ENCODE data around the gene OPCML.

The OPCML gene

DNA sequence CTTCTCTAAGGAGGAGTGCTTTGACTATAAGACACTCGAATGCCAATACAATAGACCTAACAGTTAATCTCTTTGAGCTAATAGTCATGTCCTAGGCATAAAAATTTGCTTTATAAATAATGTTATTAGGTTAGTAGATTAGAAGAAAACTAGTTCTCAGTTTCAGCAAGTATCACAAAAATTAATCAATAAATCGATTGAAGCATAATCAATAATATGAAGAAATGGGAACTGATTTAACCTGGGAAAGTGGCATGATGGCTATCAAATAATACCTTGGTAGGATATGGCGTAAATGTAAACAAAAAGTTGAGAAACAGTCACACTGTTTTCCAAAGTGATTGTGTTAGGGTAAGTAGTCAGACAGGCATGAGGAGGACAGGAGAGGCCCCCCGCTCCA is 676.3 kb downstream of the OPCML start:
- Histone ChIP-seq H3K23ac (ENCODE audit: low read depth, low read length, poor library complexity) (no peak overlapping the region), H3K79me1 (ENCODE audit: low read depth, low read length) (no peaks in the 10 kb centered on the region), H3K9ac (ENCODE audit: low read depth, low read length, poor library complexity) (no peak overlapping the region), H3K18ac (ENCODE audit: low read length) (no peak overlapping the region), H3K36me3 (replicated peaks in 1 of 2; ENCODE audit: control insufficient read depth in 2 of 2, insufficient read depth in 2 of 2, low read length in 2 of 2) (no peaks in the 10 kb centered on the region), H2BK120ac (ENCODE audit: low read depth, low read length) (no peak overlapping the region), H3K4me3 (ENCODE audit: low read length in 2 of 2) (no peak overlapping the region), H2BK15ac (ENCODE audit: low read length) (no peak overlapping the region), H3K14ac (ENCODE audit: low read length) (no peak overlapping the region), H2AK5ac (ENCODE audit: low read depth, low read length) (no peak overlapping the region), H2BK12ac (ENCODE audit: low read length) (no peak overlapping the region), H3K4ac (ENCODE audit: low read length) (no peak overlapping the region), H4K8ac (ENCODE audit: low read depth, low read length) (no peak overlapping the region), H3K27ac (replicated peaks; ENCODE audit: low read length) (no peak overlapping the region), H2AFZ (ENCODE audit: low read length) (no peak overlapping the region), H4K91ac (ENCODE audit: low read depth, low read length, poor library complexity) (no peak overlapping the region), H3K4me2 (ENCODE audit: insufficient read depth, low read length, poor library complexity, severe bottlenecking) (no peak overlapping the region), H3K4me1 (ENCODE audit: control insufficient read depth in 2 of 2, insufficient read depth in 1 of 2, low read depth in 1 of 2, low read length in 2 of 2) (peaks cover 3% of the 10 kb centered on the region in 2 donors), H3K27me3 (ENCODE audit: control insufficient read depth in 3 of 3, insufficient read depth in 3 of 3, low read depth in 1 of 3, low read length in 3 of 3) (no peaks in the 10 kb centered on the region), H3K9me3 (replicated peaks in 1 of 2; ENCODE audit: control insufficient read depth in 2 of 2, insufficient read depth in 1 of 2, low read depth in 1 of 2, low read length in 2 of 2) (peaks cover 2 to 9% of the 10 kb centered on the region in 2 donors), H2BK5ac (ENCODE audit: low read length) (no peak overlapping the region)
- WGBS, 2 donors (ENCODE audit: extremely low coverage in 2 of 2, insufficient read length in 2 of 2, insufficient replicate concordance in 1 of 2), result no CpG with 5 or more reads among the region's 4 CpGs
- DNase-seq (ENCODE audit: low spot score), result no peak

DNA sequence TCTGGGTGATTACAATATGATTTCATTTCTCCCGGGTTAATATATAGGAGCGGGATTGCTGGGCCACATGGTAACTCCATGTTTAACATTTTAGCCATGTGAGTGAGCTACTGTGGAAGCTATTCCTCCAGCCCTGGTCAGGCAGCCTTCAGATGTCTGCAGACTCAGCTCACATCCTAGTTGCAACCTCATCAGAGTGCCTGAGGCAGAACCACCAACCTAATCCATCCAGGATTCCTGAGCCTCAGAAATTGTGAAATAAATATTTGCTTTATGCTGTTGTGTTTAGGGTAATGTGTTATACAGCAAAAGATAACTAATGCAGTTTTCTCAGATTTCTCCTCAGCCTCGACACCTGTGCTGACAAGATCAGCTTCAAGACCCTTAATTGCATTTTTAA is 676.8 kb downstream of the OPCML start:
- H3K9ac ChIP-seq (ENCODE audit: low read depth, low read length, poor library complexity), result no peak overlapping the region
- H2AFZ ChIP-seq (ENCODE audit: low read length), result no peak overlapping the region
- no peak overlapping the region for H3K4me2 ChIP-seq (ENCODE audit: insufficient read depth, low read length, poor library complexity, severe bottlenecking)
- no peaks in the 10 kb centered on the region for H3K27me3 ChIP-seq (ENCODE audit: control insufficient read depth in 3 of 3, insufficient read depth in 3 of 3, low read depth in 1 of 3, low read length in 3 of 3)
- no CpG with 5 or more reads among the region's 3 CpGs for WGBS, 2 donors (ENCODE audit: extremely low coverage in 2 of 2, insufficient read length in 2 of 2, insufficient replicate concordance in 1 of 2)
- no peak overlapping the region for H3K23ac ChIP-seq (ENCODE audit: low read depth, low read length, poor library complexity)
- no peak overlapping the region for H4K91ac ChIP-seq (ENCODE audit: low read depth, low read length, poor library complexity)
- H3K79me1 ChIP-seq (ENCODE audit: low read depth, low read length), result no peaks in the 10 kb centered on the region
- no peak overlapping the region for H2BK12ac ChIP-seq (ENCODE audit: low read length)
- H3K9me3 ChIP-seq (replicated peaks in 1 of 2; ENCODE audit: control insufficient read depth in 2 of 2, insufficient read depth in 1 of 2, low read depth in 1 of 2, low read length in 2 of 2), result peaks cover 2 to 9% of the 10 kb centered on the region in 2 donors
- no peak overlapping the region for H3K4me3 ChIP-seq (ENCODE audit: low read length in 2 of 2)
- no peak overlapping the region for H3K14ac ChIP-seq (ENCODE audit: low read length)
- H3K18ac ChIP-seq (ENCODE audit: low read length), result no peak overlapping the region
- H2BK120ac ChIP-seq (ENCODE audit: low read depth, low read length), result no peak overlapping the region
- no peak overlapping the region for H2AK5ac ChIP-seq (ENCODE audit: low read depth, low read length)
- H3K36me3 ChIP-seq (replicated peaks in 1 of 2; ENCODE audit: control insufficient read depth in 2 of 2, insufficient read depth in 2 of 2, low read length in 2 of 2), result no peaks in the 10 kb centered on the region
- H3K4me1 ChIP-seq (ENCODE audit: control insufficient read depth in 2 of 2, insufficient read depth in 1 of 2, low read depth in 1 of 2, low read length in 2 of 2), result peaks cover 3% of the 10 kb centered on the region in 2 donors
- no peak overlapping the region for H2BK15ac ChIP-seq (ENCODE audit: low read length)
- no peak for DNase-seq (ENCODE audit: low spot score)
- H4K8ac ChIP-seq (ENCODE audit: low read depth, low read length), result no peak overlapping the region
- H3K4ac ChIP-seq (ENCODE audit: low read length), result no peak overlapping the region
- no peak overlapping the region for H3K27ac ChIP-seq (replicated peaks; ENCODE audit: low read length)
- H2BK5ac ChIP-seq (ENCODE audit: low read length), result no peak overlapping the region

DNA sequence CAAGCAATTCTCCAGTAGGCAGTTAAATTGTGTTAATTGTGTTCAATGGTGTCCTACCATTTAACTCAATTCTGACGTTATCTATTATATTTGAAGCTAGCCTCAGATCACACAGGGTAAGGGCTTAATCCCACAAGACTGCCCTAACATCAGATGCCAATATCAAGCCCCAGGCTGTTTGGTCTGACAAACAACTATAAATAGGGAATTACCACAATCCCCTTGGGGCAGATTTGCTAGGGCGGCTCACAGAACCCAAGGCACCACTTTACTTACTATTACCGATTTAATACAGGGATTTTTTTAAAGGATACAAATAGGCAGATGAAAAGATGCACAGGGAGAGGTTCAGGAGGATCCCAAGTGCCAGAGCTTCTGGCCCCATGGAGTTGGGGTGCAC is 678.4 kb downstream of the OPCML start:
- H3K9ac ChIP-seq (ENCODE audit: low read depth, low read length, poor library complexity), result no peak overlapping the region
- H4K8ac ChIP-seq (ENCODE audit: low read depth, low read length), result no peak overlapping the region
- no peak overlapping the region for H3K14ac ChIP-seq (ENCODE audit: low read length)
- H3K27ac ChIP-seq (replicated peaks; ENCODE audit: low read length), result no peak overlapping the region
- no peak overlapping the region for H4K91ac ChIP-seq (ENCODE audit: low read depth, low read length, poor library complexity)
- H3K23ac ChIP-seq (ENCODE audit: low read depth, low read length, poor library complexity), result no peak overlapping the region
- DNase-seq (ENCODE audit: low spot score), result no peak
- peaks cover 2 to 9% of the 10 kb centered on the region in 2 donors for H3K9me3 ChIP-seq (replicated peaks in 1 of 2; ENCODE audit: control insufficient read depth in 2 of 2, insufficient read depth in 1 of 2, low read depth in 1 of 2, low read length in 2 of 2)
- no peaks in the 10 kb centered on the region for H3K36me3 ChIP-seq (replicated peaks in 1 of 2; ENCODE audit: control insufficient read depth in 2 of 2, insufficient read depth in 2 of 2, low read length in 2 of 2)
- no peak overlapping the region for H3K4me3 ChIP-seq (ENCODE audit: low read length in 2 of 2)
- no CpG with 5 or more reads among the region's 3 CpGs for WGBS, 2 donors (ENCODE audit: extremely low coverage in 2 of 2, insufficient read length in 2 of 2, insufficient replicate concordance in 1 of 2)
- no peak overlapping the region for H3K4ac ChIP-seq (ENCODE audit: low read length)
- H3K79me1 ChIP-seq (ENCODE audit: low read depth, low read length), result no peaks in the 10 kb centered on the region
- H2BK120ac ChIP-seq (ENCODE audit: low read depth, low read length), result no peak overlapping the region
- H3K4me2 ChIP-seq (ENCODE audit: insufficient read depth, low read length, poor library complexity, severe bottlenecking), result no peak overlapping the region
- no peak overlapping the region for H2BK5ac ChIP-seq (ENCODE audit: low read length)
- no peak overlapping the region for H2BK15ac ChIP-seq (ENCODE audit: low read length)
- H3K27me3 ChIP-seq (ENCODE audit: control insufficient read depth in 3 of 3, insufficient read depth in 3 of 3, low read depth in 1 of 3, low read length in 3 of 3), result no peaks in the 10 kb centered on the region
- no peak overlapping the region for H2BK12ac ChIP-seq (ENCODE audit: low read length)
- no peak overlapping the region for H2AFZ ChIP-seq (ENCODE audit: low read length)
- peaks cover 3% of the 10 kb centered on the region in 2 donors for H3K4me1 ChIP-seq (ENCODE audit: control insufficient read depth in 2 of 2, insufficient read depth in 1 of 2, low read depth in 1 of 2, low read length in 2 of 2)
- no peak overlapping the region for H2AK5ac ChIP-seq (ENCODE audit: low read depth, low read length)
- H3K18ac ChIP-seq (ENCODE audit: low read length), result no peak overlapping the region

DNA sequence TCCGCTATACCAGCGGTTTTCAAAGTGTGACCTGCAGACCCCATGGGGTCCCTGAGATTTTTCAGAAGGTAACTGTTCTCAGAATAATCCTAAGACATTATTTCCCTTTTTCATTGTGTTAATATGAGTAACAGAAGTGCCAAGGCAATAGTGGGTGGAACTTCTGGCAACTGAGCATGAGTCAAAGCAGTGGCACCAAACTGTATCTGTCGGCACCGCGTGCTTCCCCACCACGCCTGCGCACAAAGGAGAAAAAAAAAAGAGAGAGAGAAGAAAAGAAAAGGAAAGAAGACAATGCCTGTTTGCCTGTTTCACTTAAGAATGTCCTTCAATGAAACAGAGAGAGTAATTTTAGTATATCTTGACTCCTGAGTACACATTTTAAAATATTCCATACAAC is 679.9 kb downstream of the OPCML start:
- Histone ChIP-seq H2BK5ac (ENCODE audit: low read length) (no peak overlapping the region), H4K91ac (ENCODE audit: low read depth, low read length, poor library complexity) (no peak overlapping the region), H3K9ac (ENCODE audit: low read depth, low read length, poor library complexity) (no peak overlapping the region), H2AFZ (ENCODE audit: low read length) (no peak overlapping the region), H3K18ac (ENCODE audit: low read length) (no peak overlapping the region), H4K8ac (ENCODE audit: low read depth, low read length) (no peak overlapping the region), H2BK120ac (ENCODE audit: low read depth, low read length) (no peak overlapping the region), H2AK5ac (ENCODE audit: low read depth, low read length) (no peak overlapping the region), H3K27ac (replicated peaks; ENCODE audit: low read length) (no peak overlapping the region), H3K9me3 (replicated peaks in 1 of 2; ENCODE audit: control insufficient read depth in 2 of 2, insufficient read depth in 1 of 2, low read depth in 1 of 2, low read length in 2 of 2) (peaks cover 2 to 9% of the 10 kb centered on the region in 2 donors), H3K14ac (ENCODE audit: low read length) (no peak overlapping the region), H3K27me3 (ENCODE audit: control insufficient read depth in 3 of 3, insufficient read depth in 3 of 3, low read depth in 1 of 3, low read length in 3 of 3) (no peaks in the 10 kb centered on the region), H3K36me3 (replicated peaks in 1 of 2; ENCODE audit: control insufficient read depth in 2 of 2, insufficient read depth in 2 of 2, low read length in 2 of 2) (no peaks in the 10 kb centered on the region), H3K23ac (ENCODE audit: low read depth, low read length, poor library complexity) (no peak overlapping the region), H3K4me2 (ENCODE audit: insufficient read depth, low read length, poor library complexity, severe bottlenecking) (no peak overlapping the region), H2BK12ac (ENCODE audit: low read length) (no peak overlapping the region), H3K4me1 (ENCODE audit: control insufficient read depth in 2 of 2, insufficient read depth in 1 of 2, low read depth in 1 of 2, low read length in 2 of 2) (no peaks in the 10 kb centered on the region), H3K79me1 (ENCODE audit: low read depth, low read length) (no peaks in the 10 kb centered on the region), H2BK15ac (ENCODE audit: low read length) (no peak overlapping the region), H3K4me3 (ENCODE audit: low read length in 2 of 2) (no peak overlapping the region), H3K4ac (ENCODE audit: low read length) (no peak overlapping the region)
- no peak for DNase-seq (ENCODE audit: low spot score)
- WGBS, 2 donors (ENCODE audit: extremely low coverage in 2 of 2, insufficient read length in 2 of 2, insufficient replicate concordance in 1 of 2), result no CpG with 5 or more reads among the region's 7 CpGs
